Stimulated activated CD8-positive, alpha-beta memory T cell treated with anti-CD3 and anti-CD28 coated beads, Interleukin-15, amount 100 ng/mL, for 1 hour (primary cell): ENCODE results near the gene CTBP2.

Source experiments
- DNase-seq: peaks from one replicate; pipeline ENCODE4 v3.0.0-alpha.2; 2020; ENCODE audit warnings: low read depth

CTBP2 gene

GRCh38 chr10:125043841-125044658 is 116.3 kb downstream of the CTBP2 start:
- DNase-seq = no peak

GRCh38 chr10:125041856-125042506 is 118.4 kb downstream of the CTBP2 start:
- DNase-seq = no peak

GRCh38 chr10:125039354-125039769 is 121.0 kb downstream of the CTBP2 start:
- DNase-seq = no peak

- no peak for DNase-seq
These were observed 121.7 kb downstream of the CTBP2 start for GRCh38 chr10:125038637-125039036.

GRCh38 chr10:125037145-125037877 is 123.1 kb downstream of the CTBP2 start:
- DNase-seq = no peak

DNA sequence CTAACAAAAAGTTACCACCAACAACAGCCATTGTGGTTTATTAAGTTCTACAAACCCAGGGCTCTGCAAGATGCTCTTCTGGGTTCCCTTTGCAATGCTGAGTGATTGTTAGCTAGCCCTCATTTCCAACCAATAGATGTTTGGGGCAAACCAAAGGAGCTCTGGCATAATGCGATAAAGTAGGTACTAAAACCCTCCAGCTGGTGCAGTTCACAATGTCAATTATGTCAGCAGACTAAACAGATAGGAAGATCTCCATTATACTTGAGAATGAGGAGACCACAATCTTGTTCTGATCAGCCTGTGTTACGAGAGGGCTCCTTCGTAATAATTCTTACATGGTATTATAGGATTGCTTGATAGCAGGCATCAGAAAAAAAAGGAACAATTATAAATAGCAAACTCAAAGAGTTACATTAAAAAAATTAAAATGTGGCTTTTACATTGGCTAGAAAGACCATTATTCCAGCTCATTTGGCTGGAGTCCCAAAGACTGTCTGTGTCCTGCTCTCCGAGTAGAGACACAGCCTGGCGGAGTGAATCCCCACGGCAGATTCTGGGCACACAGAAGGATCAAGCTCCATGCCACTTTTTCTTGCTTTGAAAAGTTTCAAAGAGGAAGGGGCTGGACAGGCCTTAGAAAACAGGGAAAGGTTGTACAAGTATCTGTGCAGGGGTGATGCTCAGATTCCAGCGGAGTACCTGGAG is 124.6 kb downstream of the CTBP2 start:
- no peak for DNase-seq

DNA sequence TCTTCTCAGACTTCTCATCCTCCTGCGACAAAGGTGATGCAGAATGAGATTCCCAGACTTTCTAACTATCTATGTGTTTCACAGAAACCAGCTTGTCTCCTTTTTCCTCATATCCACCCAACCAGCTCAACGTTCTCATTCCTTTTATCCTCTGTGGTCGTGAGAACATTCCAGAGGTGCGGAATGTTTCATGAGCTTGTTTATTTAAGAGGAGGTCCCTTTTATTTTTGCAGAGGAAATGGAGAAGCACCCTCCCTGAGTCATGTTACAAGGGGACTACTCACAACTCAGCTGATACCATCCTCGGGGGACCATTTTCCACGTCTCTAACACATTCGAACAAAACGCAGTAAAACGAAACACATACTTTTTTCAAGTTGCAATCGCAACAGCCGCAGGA is 125.2 kb downstream of the CTBP2 start:
- no peak for DNase-seq

DNA sequence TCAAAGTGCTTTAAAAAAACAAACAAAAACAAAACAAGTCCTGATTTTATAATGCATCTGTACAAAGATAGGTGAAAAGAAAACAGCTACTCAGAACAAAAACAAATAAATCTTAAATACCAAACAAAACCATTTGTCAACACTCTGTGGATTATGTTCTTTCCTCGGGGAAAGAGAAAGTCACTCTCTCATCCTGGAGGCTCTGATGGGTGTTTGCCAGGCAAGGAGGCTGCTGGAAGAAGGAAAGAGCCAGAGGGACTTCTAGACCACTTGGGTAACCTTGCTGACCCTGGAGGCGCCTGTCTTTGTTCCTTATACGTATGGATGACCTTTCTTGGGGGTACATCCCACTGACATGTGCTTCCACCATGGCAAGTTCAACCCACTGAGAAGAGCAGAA is 125.7 kb downstream of the CTBP2 start:
- DNase-seq = no peak

GRCh38 chr10:125033146-125033924 is 127.0 kb downstream of the CTBP2 start:
- no peak for DNase-seq

DNA sequence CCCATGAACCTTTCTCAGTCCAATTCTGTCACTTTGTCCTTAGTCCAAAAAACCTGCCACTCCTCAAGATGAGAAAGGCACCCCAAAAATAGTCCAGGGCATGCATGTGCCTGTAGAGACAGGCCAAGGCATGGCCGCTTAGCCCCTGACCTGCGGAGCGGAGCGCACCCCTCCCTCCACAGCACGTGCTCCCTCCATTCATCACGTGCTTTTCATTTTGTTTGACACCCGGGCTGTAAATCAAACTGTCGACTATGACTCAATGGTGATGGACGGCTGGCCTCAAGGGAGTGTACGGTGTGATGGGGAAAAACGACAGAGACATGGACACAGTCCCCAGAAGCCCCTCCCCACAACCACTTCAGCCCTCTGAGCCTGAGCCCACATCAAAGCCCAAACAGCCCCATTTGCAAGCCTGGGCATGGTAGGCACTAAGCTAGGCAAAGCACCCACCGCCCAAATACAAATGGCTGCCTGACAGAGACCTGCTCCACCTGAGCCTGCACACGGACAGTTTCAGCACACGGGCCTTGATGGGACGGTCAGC is 127.8 kb downstream of the CTBP2 start:
- no peak for DNase-seq

DNA sequence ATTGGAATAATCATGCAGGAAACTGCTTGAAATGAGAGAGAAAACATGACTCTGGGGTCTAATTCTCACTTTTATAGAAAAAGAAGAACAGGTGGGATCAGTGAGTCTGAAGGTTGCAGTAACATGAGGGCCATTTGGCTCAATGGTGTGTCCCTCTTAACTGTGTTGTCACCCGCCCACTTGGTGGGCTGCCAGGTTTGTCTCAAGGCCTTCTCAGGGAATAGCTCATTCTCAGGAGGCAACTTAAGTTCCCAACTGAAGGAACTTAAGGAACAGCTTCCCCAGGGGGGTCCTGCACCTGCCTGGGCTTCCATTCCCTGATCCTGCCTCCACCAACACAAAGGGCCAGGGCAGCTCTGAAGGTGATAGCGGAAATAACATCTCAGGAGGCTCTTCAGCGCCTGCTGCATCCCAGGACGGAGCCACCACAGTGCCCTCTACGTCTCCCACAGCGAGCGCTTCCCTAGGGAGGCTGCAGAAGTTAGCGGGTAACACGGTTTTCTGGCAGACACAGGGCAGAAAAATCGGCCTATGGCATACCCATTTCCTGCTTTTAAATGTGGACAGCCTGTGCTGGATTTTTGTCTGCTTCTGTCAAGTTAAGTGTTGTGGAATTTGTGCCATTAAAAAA is 129.7 kb downstream of the CTBP2 start:
- no peak for DNase-seq

DNA sequence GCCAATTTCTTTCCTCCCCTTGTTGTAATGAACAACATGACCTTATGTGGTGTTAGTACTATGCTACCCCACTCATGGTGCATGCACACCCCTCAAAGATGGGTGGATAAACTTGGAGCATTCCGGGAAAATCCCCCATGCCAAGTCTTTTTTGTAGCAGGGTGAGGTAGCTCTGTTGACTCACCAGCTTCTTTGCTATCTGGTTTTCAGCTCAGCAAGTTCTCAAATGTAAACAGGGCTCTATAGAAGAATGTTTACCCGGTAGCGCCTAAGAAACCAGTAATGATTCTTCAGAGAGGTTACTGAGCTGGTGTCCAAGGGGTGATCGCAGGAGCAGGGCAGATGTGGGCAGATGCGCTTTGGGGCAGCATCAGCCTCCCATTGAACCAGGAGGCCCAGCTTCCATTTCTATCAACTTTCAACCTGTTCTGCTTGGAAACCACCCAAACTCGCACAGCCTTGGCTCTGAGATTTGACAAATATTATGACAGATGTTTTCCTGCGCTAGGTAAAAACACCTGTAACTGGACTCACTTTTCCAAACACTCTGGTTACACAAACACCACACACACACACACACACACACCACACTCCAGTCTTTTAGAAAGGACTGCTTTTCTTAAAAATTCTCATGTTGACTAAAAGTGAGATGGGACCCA is 130.7 kb downstream of the CTBP2 start:
- no peak for DNase-seq

GRCh38 chr10:125027871-125028869 is 132.2 kb downstream of the CTBP2 start:
- DNase-seq = no peak

DNA sequence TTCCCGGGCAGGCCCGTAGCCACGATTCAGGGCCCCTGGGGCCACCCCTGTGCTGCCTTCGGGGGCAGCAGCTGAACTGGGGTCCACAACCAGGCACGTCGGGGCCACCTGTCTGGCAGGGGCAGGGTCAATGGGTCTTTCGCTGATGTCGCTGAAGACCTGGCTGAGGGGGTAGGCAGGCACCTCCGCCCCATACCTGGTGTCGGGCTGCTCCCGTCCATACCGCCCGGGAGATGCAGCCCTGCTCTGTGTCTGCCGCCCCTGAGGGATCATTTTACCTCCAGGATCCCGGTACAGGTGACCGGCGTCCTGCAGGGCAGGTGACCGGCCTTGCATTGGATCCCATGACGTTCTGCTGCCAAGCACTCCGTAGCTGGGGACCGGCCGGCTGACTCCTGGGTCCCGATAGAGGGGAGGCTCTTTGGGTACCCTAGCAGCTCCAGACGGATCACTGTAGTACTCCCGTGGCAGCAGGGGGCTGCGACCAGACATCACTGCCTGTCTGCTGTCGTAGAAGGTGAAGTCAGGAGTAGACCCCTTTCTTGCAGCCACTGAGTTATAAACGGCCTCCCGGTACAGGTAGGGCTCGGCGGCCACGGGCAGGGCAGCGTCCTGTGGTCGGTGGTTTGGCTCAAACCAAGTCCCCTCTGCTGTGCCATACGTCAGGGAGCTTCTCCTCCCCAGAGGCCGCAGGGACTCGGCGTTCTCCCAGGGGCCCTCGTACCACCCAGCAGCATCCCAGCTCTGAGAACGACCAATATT is 133.2 kb downstream of the CTBP2 start:
- no peak for DNase-seq

GRCh38 chr10:125026036-125026931 is 134.1 kb downstream of the CTBP2 start:
- DNase-seq = no peak

DNA sequence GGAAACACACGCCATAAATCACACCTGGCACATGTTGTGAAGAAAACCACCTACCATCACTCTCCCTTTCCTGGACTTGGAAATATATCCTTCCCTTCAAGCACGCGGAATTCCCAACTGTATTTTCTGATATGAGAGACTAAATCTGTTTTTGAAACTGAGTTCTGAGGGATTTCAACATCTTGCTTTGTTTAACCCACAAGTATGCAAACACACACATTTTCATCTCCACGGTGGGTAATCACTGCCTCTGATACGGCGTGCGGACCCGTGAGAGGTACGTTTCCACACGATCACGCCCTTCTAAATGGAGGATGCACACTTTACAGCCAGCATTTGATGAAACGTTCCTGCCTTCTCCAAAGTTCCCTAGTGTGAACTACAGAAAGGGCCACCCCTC is 135.0 kb downstream of the CTBP2 start:
- no peak for DNase-seq
